ENCODE data around the gene EHMT2.

DNA sequence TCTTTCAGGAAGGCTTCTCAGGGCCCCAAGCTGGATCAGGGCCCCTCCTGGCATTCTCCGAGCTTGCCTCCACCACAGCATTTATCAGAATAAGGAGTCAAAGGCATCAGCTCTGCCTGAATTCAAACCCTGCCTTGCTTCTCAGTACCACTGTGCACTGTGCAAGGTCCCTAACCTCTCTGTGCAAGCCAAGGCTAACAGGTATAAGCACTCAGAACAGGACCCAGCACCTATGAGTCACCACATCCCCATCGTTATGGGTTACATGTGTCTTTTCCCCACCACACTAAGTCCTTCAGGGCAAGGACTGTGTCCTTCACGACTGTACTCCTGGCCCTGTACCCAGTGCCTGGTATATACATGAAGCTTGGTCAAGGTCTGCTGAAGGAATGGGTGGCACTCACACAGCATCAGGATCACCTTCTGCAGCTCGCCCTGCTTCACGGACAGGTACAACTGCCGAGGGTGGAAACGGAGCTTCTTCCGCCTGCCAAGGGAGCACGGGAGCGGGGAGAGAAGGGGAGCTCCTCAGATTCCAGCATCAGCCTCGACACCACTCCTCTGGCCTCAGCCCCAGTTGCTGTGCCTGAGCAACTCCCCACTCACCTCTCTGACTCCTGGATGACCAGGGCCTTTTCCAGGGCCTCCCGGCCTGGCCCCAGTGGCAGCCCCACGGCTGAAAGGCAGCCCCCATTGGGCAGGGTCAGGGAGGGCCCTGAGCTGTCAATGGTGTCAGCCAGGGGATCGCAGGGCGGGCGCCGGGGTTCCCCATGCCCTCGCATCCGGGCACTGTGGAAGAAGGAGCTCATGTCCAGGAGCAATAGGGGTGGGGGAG is 10.1 kb downstream of the EHMT2 start:
- TF ChIP-seq, protein P1, sequence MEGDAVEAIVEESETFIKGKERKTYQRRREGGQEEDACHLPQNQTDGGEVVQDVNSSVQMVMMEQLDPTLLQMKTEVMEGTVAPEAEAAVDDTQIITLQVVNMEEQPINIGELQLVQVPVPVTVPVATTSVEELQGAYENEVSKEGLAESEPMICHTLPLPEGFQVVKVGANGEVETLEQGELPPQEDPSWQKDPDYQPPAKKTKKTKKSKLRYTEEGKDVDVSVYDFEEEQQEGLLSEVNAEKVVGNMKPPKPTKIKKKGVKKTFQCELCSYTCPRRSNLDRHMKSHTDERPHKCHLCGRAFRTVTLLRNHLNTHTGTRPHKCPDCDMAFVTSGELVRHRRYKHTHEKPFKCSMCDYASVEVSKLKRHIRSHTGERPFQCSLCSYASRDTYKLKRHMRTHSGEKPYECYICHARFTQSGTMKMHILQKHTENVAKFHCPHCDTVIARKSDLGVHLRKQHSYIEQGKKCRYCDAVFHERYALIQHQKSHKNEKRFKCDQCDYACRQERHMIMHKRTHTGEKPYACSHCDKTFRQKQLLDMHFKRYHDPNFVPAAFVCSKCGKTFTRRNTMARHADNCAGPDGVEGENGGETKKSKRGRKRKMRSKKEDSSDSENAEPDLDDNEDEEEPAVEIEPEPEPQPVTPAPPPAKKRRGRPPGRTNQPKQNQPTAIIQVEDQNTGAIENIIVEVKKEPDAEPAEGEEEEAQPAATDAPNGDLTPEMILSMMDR (IDR thresholded peaks at IDR 0.05; ENCODE audit: control extremely low read depth in 1 of 3, insufficient read depth in 1 of 3, low read depth in 1 of 3, low read length in 3 of 3) = no peak
- TF ChIP-seq, protein P2, sequence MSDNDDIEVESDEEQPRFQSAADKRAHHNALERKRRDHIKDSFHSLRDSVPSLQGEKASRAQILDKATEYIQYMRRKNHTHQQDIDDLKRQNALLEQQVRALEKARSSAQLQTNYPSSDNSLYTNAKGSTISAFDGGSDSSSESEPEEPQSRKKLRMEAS (IDR thresholded peaks at IDR 0.05) = no peak
- TF ChIP-seq CHD1 (IDR thresholded peaks at IDR 0.05; ENCODE audit: low read depth, low read length) (no peak), POLR2AphosphoS5 (IDR thresholded peaks at IDR 0.05; ENCODE audit: low read depth, low read length) (no peak), TAF1 (IDR thresholded peaks at IDR 0.05; ENCODE audit: low read depth, low read length) (no peak), CREB1 (IDR thresholded peaks at IDR 0.05) (no peak), ASH2L (IDR thresholded peaks at IDR 0.05; ENCODE audit: low read length) (no peak)

Measured in H1 (cell line).